NOMO-1 treated with dmso at 0.1 percent for 144 hours (cell line): ENCODE data around the gene PLN.

ENCODE experiments used
- DNase-seq: peaks from one replicate; lab custom pipeline; 2025; ENCODE audit not compliant: unreplicated experiment; lab: John Stamatoyannopoulos, UW

PLN gene

GRCh38 chr6:118548136-118548535 is at the start of gene PLN:
Gene PLN (plus strand): TSS chr6:118548296. CDS start chr6:118558922, 10,626 bp downstream.
- no peak for DNase-seq

DNA sequence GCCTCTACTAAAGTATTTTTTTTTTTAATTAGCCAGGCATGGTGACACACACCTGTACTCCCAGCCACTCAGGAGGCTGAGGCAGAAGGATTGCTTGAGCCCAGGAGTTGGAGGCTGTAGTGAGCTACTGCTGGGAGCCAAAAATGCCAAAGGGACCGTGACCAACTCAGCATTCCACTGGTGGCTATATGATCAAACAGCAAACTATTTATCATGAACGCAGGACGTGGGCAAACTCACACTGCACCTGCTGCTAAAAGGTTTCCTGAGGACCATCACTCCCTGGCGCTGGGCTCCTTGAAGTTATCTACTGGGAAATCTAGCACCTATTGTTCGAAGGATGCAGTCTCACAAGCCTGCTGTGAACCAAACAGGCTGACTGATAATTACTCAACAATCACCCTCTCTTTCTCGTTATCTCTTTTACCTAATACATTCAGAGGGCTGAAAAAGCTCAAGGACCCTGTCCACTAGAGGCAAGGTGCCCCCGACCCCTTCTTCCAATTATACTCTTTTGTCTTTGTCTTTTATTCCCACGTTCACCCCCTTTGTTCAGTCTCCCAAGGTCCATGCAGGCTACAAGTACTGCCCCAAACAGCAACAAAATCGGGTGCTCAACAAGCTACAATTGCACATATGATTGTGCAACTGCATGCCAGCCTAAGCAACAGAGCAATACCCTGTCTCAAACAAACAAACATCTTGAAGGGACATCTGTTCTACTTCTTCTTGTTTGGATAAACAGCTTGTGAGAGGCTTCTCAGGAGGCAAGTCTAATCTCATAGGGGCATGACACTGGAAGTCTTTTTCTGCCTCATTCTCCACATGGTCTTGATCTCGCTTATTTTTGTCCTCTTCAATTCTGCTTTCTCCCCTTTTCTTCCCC is 47.7 kb upstream of the PLN start:
- no peak for DNase-seq

- DNase-seq, result no peak
Measured at GRCh38 chr6:118501099-118501498, 47.0 kb upstream of the PLN start.

GRCh38 chr6:118501765-118502164 is 46.3 kb upstream of the PLN start:
- DNase-seq, result no peak

GRCh38 chr6:118502169-118502568 is 45.9 kb upstream of the PLN start:
- no peak for DNase-seq

- DNase-seq, result no peak
Measured at GRCh38 chr6:118504611-118505010, 43.5 kb upstream of the PLN start.

GRCh38 chr6:118505656-118506055 is 42.4 kb upstream of the PLN start:
- DNase-seq, result no peak

GRCh38 chr6:118506071-118506638 is 41.9 kb upstream of the PLN start:
- DNase-seq, result no peak

- no peak for DNase-seq
Measured at GRCh38 chr6:118507636-118508035, 40.5 kb upstream of the PLN start.

DNA sequence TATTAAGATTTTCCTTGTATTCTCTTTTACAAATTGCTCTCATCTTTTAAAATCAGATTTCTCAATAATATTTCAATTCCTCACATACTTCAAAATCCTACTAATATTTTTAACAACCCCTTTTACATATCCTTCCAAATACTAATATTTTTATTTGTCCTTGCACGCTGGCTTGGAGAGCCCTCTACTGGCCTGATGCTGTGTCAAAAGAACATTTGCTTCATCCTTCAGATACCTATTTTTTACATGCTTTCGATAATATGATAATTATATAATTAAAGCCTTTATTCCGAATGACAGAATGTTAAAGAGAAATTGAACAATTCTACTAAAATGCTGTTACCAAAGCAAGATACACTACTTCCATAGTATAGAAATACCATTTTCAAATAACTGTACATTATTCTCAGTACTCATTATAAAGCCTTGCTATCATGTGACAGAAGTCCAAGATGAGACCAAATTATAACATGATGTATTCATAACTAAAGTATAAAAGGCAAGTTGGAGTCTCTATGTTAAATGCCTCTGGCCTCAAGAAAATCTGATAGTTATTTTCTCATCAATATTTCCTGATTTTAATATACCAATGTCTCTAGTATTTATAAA is 39.0 kb upstream of the PLN start:
- no peak for DNase-seq

- DNase-seq, result no peak
Measured at GRCh38 chr6:118511930-118512715, 36.0 kb upstream of the PLN start.

DNA sequence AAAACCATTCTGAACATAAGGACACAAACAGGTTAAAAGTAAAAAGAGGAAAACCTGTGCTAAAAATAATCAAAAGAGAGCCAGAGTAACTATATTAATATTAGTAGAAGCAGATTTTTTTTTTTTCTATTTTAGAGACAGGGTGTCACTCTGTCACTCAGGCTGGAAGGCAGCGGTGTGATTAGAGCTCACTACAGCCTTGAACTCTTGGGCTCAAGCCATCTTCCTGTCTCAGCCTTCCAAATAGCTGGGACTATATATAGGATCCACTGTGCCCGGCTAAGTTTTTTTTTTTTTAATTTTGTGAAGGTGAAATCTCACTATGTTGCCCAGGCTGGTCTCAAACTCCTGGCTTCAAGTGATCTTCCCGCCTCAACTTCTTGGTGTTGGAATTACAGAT is 33.4 kb upstream of the PLN start:
- no peak for DNase-seq

- no peak for DNase-seq
Measured at GRCh38 chr6:118522422-118522821, 25.7 kb upstream of the PLN start.

DNA sequence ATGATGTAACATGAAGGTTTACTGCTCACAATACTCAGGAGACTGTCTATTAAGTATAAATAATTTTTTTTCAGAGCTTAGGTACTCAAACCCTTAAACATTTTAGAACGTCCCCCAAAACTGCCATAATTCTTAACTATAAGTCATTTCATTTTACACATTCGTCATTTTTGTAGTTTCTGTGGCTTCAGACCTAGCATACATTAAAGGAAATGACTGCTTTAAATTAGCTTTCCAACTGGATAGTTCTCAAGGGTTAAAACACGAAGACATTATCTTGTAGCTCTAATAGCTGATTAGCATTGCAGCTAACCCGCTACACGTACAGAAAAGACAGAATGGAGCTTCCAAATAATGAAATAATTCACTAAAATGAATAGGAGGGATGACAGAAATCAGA is 24.9 kb upstream of the PLN start:
- DNase-seq, result no peak

GRCh38 chr6:118524686-118525085 is 23.4 kb upstream of the PLN start:
- no peak for DNase-seq

DNA sequence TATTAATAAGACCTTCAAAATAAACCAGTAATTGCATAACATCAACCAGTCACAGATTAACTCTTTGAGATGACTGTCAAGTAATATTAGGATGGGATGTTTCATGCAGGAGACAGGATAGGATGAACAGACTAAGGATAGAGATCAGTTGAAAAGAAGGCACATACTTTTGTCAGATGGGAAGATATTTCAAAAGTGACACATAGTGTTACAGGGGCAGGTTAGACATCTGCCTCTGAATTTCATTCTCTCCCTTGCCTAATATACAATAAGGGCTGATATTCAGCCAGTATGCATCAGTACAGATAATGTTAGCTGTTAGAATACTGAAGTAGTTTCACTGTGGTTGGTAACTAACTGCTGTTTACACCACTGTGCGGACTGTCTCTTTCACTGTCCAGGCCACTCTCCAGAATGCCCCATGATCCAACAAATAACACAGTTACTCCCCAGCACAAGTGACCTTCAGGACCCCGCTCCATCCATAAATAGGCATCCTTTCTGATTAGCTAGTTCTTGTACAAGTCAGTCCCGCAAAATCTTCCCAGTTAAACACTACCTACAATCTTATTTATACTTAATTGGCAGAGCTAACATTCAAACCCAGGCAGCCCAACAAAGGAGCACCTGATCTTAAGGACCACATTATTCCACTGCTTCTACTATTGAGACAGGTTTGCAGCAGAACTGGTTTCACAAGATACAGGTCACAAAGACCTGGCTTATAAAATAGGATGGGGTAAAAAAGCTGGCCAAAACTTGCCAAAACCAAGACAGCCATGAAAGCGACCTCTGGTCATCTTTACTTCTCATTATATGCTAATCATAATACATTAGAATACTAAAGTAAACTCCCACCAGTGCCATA is 21.9 kb upstream of the PLN start:
- DNase-seq, result no peak

GRCh38 chr6:118528129-118528528 is 20.0 kb upstream of the PLN start:
- DNase-seq, result no peak

DNA sequence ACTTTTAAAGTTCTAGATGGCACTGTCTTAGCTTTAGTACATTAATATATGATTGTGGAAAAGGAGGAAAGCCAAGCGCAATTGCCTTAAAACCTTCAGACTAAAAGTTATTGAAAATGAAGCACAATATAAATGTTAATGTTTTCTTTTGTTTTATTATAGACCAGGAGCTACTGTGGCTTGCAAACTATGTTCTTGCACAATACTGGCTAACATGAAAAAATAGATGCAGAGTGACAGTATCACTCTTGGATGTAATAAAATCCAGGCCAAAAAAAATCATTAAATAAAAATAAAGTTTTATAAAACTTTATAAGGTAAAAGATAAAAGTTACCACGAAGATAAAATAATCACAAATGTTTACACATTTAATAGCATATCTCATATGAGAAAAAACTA is 18.3 kb upstream of the PLN start:
- DNase-seq, result no peak

DNA sequence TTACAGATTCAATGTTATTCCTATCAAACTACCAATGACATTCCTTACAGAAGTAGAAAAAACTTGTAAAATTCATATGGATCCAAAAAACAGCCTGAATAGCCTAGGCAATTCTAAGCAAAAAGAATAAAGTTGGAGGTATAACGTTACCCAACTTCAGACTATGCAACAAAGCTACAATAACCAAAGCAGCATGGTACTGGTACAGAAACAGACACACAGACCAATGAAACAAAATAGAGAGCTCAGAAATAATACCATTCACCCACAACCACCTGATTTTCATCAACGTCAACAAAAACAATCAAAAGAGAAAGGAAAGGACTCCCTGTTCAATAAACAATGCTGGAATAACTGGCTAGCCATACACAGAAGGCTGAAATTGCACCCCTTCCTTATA is 17.2 kb upstream of the PLN start:
- no peak for DNase-seq

GRCh38 chr6:118535176-118535844 is 12.8 kb upstream of the PLN start:
- no peak for DNase-seq
